ENCODE measurements around the gene LSG1. TPM values are rescaled to one million over a fixed set of nuclear protein-coding genes. Genes with fewer than 3 reads are reported as not detected.

Gene LSG1
- total RNA-seq, 1 donor from 2014 or later, result 20.4 TPM

DNA sequence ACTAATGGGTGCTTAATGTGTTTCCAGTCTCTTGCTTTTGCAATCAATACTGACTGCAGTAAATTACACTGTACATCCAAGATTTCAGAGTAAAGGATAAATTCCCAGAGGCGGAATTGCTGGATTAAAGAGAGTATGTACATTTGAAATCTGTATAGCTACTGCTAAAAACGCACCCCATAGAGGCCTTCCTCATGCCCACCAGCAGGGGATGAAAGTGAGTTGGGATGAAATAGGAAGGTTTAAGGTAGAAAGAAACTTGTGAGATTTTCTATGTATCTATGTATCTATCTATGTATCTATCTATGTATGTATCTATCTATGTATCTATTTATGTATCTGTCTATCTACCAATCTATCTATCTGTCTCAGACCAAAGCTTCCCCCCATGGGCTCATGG is 67.2 kb downstream of the LSG1 start:
- Mint-ChIP-seq H3K9me3 (ENCODE audit: low read depth) (no peaks in the 10 kb centered on the region), H3K27ac (ENCODE audit: unreplicated experiment) (no peak overlapping the region), H3K36me3 (ENCODE audit: low read depth) (peaks cover 23% of the 10 kb centered on the region), H3K4me3 (ENCODE audit: unreplicated experiment) (no peak overlapping the region), H3K27me3 (ENCODE audit: low read depth) (no peaks in the 10 kb centered on the region), H3K4me1 (ENCODE audit: low read depth) (peaks cover 7% of the 10 kb centered on the region)
- TF ChIP-seq CTCF (IDR thresholded peaks at IDR 0.05), result peak; percentile 68
- no peak for DNase-seq (ENCODE audit: low spot score)

DNA sequence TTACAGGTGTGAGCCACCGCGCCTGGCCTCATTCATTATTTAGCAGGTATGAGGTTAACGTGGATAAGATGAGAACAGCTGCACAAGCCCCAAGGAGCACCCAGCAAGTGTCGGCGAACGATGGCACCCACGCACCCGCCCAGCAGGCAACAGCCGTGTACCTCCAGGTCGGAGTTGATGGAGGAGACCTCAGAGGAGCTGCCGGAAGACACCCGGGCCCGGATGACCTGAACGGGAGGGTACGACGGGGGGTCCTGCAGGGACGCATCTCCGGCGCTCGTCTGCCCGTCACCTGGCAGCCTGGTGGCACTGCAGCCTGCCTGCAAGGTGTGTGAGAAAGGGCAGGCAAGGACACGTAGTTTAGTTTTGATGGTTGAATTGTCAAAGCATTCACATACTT is 67.9 kb downstream of the LSG1 start:
- Mint-ChIP-seq H3K27me3 (ENCODE audit: low read depth) (no peaks in the 10 kb centered on the region), H3K36me3 (ENCODE audit: low read depth) (peaks cover 21% of the 10 kb centered on the region), H3K4me3 (ENCODE audit: unreplicated experiment) (no peak overlapping the region), H3K4me1 (ENCODE audit: low read depth) (peaks cover 10% of the 10 kb centered on the region), H3K27ac (ENCODE audit: unreplicated experiment) (no peak overlapping the region), H3K9me3 (ENCODE audit: low read depth) (no peaks in the 10 kb centered on the region)
- TF ChIP-seq CTCF (IDR thresholded peaks at IDR 0.05), result no peak
- no peak for DNase-seq (ENCODE audit: low spot score)

DNA sequence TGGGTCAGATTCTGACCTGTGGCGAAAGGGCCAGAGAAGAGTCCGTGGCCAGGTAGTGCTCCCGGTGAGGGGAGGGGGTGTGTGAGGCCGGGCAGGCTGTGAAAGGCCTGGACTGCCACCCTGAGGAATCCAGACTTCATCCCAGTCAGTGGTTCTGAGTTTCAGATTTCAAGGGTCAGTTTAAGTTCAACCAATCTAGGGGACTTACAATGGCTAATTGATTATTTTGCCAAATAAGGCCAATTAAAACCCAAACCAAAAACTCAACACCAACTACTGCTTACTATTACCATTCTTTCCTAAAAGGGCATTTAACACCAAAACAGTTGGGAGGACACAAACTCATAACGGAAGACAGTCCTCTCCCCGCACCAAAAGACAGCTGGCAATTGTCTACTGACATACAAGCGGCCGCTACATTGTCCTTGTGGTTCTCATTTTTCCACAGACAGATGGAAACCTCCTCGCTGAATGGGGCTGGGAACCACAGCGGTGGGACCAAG is 69.3 kb downstream of the LSG1 start:
- Mint-ChIP-seq H3K36me3 (ENCODE audit: low read depth) (peaks cover 24% of the 10 kb centered on the region), H3K4me3 (ENCODE audit: unreplicated experiment) (no peak overlapping the region), H3K27me3 (ENCODE audit: low read depth) (no peaks in the 10 kb centered on the region), H3K4me1 (ENCODE audit: low read depth) (peaks cover 23% of the 10 kb centered on the region), H3K27ac (ENCODE audit: unreplicated experiment) (no peak overlapping the region), H3K9me3 (ENCODE audit: low read depth) (no peaks in the 10 kb centered on the region)
- DNase-seq (ENCODE audit: low spot score), result no peak
- no peak for TF ChIP-seq CTCF (IDR thresholded peaks at IDR 0.05)

- no peak for TF ChIP-seq CTCF (IDR thresholded peaks at IDR 0.05)
- H3K27me3 Mint-ChIP-seq (ENCODE audit: low read depth), result no peaks in the 10 kb centered on the region
- peak overlapping the region; percentile 67 for H3K27ac Mint-ChIP-seq (ENCODE audit: unreplicated experiment)
- H3K36me3 Mint-ChIP-seq (ENCODE audit: low read depth), result peaks cover 18% of the 10 kb centered on the region
- no peak for DNase-seq (ENCODE audit: low spot score)
- H3K4me3 Mint-ChIP-seq (ENCODE audit: unreplicated experiment), result no peak overlapping the region
- H3K9me3 Mint-ChIP-seq (ENCODE audit: low read depth), result no peaks in the 10 kb centered on the region
- H3K4me1 Mint-ChIP-seq (ENCODE audit: low read depth), result peaks cover 30% of the 10 kb centered on the region
Measured at GRCh38 chr3:194598771-194599557, 73.0 kb downstream of the LSG1 start.

DNA sequence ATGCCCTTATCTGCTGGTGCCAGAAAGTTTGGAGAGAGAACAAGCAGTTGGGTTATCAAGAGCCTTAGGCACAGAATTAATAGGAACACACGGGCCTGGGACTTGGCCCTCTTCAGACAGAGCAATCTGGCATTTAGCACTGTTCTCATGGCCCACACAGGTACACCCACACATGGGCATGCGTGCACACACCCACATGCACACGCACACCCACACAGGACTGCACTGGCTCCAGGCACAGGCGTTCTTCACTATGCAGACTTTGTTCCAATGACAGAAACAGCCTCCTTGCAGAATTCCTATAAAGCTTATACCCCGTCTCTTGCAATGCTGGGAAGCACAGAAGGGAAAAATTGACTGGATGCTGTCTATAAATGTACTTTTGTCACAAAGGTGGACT is 75.1 kb downstream of the LSG1 start:
- no peak for DNase-seq (ENCODE audit: low spot score)
- Mint-ChIP-seq H3K27me3 (ENCODE audit: low read depth) (no peaks in the 10 kb centered on the region), H3K36me3 (ENCODE audit: low read depth) (peaks cover 8% of the 10 kb centered on the region), H3K4me3 (ENCODE audit: unreplicated experiment) (no peak overlapping the region), H3K4me1 (ENCODE audit: low read depth) (peaks cover 48% of the 10 kb centered on the region), H3K27ac (ENCODE audit: unreplicated experiment) (no peak overlapping the region), H3K9me3 (ENCODE audit: low read depth) (no peaks in the 10 kb centered on the region)
- no peak for TF ChIP-seq CTCF (IDR thresholded peaks at IDR 0.05)

All from chondrocyte (in vitro differentiated cells).